ENCODE data around the gene ZNF425.
"Not testable (repeated sequence)": the region's sequence is repeated elsewhere in the genome, so short reads cannot be mapped to it uniquely, and the experiment has no call there.

ZNF425 gene

GRCh38 chr7:149072438-149072775 is 53.7 kb downstream of the ZNF425 start:
- no peak for DNase-seq

- peak; percentile 21 for DNase-seq
These were observed 54.3 kb downstream of the ZNF425 start for GRCh38 chr7:149071641-149072437.

- no peak for DNase-seq
These were observed 54.9 kb downstream of the ZNF425 start for GRCh38 chr7:149071182-149071635.

- DNase-seq = no peak
These were observed 55.6 kb downstream of the ZNF425 start for GRCh38 chr7:149070372-149071125.

GRCh38 chr7:149067869-149068268 is 58.3 kb downstream of the ZNF425 start:
- peak; percentile 3 for DNase-seq

GRCh38 chr7:149063476-149063875 is 62.6 kb downstream of the ZNF425 start:
- no peak for DNase-seq

GRCh38 chr7:149062217-149062899 is 63.8 kb downstream of the ZNF425 start:
- DNase-seq = not testable (repeated sequence)

- no peak for DNase-seq
These were observed 66.0 kb downstream of the ZNF425 start for GRCh38 chr7:149060156-149060555.

GRCh38 chr7:149053885-149054284 is 72.2 kb downstream of the ZNF425 start:
- DNase-seq = no peak

- no peak for DNase-seq
These were observed 72.7 kb downstream of the ZNF425 start for GRCh38 chr7:149053384-149053783.
